HG03558 (cell line): Measurements from ENCODE around the gene ZNF512B.

ENCODE experiments used
- ATAC-seq: cut with Tn5 transposase; IDR thresholded peaks from one replicate; pipeline ENCODE4 v1.9.1; 2021; ENCODE audit warnings: moderate number of reproducible peaks; ENCODE audit not compliant: unreplicated experiment; ENCODE audit errors: extremely low read depth

ZNF512B gene

DNA sequence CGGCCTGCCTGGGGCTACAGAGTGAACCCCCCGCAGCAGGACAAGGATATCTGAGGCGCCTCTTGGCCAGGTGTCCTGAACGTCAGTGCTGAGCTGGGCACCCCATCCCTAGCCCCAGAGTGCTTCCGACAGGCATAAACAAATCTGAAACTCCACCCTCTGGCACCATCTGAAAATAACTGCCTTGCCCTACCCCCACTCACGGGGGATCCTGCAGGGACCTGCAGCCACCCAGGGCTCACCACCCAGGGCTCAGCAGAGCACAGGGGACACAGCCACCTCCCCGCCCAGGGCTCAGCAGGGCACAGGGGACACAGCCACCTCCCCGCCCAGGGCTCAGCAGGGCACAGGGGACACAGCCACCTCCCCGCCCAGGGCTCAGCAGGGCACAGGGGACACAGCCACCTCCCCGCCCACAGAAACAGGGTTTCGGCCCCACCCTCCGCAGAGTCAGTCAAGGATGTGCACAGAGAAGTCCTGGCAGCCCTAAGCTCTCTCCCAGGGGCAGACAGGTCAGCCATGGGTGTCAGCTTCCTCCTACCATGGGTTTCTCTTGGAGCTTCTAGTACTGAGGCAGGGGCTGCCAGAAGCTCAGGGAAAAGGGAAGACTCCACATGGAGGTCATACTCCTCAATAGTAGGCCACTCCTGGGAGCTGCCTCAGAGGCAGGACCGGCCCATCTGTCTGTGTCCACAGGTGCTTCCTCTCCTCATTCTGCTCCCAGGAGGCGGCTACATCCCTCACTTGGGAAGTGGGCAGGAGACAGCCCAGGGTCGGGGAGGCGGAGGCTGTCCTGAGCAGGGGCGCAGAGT is 18.1 kb downstream of the ZNF512B start:
- ATAC-seq = no peak

- no peak for ATAC-seq
Measured at GRCh38 chr20:63950701-63951397, 18.9 kb downstream of the ZNF512B start.

- no peak for ATAC-seq
Measured at GRCh38 chr20:63947638-63948456, 21.9 kb downstream of the ZNF512B start.

DNA sequence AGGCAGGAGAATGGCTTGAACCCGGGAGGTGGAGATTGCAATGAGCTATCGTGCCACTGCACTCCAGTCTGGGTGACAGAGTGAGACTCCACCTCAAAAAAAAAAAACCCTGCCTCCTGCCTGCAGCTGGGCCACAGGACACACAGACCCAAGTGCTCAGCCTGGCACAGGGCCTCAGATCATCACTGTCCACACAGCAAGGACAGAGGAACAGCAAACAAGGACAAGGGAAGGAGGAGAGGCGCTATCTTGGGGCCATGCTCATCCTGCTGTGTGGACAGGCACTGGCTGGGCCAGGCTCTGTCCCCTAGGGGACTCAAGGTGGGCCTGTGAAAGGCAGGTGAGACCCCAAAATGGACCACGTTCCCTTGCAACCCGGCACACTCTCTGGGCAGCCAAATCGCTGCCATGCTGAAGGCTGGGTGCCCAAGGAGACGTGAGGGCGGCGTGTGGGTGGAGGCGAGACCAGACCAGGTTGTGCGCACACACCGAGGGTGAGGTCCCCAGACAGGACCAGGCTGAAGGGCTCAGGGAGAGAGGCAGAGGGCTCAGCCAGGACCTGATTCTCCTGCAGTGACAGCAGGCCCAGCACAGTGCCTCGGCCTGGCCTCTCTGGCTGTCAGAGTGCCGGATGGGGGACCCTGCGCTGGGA is 22.6 kb downstream of the ZNF512B start:
- ATAC-seq = no peak

DNA sequence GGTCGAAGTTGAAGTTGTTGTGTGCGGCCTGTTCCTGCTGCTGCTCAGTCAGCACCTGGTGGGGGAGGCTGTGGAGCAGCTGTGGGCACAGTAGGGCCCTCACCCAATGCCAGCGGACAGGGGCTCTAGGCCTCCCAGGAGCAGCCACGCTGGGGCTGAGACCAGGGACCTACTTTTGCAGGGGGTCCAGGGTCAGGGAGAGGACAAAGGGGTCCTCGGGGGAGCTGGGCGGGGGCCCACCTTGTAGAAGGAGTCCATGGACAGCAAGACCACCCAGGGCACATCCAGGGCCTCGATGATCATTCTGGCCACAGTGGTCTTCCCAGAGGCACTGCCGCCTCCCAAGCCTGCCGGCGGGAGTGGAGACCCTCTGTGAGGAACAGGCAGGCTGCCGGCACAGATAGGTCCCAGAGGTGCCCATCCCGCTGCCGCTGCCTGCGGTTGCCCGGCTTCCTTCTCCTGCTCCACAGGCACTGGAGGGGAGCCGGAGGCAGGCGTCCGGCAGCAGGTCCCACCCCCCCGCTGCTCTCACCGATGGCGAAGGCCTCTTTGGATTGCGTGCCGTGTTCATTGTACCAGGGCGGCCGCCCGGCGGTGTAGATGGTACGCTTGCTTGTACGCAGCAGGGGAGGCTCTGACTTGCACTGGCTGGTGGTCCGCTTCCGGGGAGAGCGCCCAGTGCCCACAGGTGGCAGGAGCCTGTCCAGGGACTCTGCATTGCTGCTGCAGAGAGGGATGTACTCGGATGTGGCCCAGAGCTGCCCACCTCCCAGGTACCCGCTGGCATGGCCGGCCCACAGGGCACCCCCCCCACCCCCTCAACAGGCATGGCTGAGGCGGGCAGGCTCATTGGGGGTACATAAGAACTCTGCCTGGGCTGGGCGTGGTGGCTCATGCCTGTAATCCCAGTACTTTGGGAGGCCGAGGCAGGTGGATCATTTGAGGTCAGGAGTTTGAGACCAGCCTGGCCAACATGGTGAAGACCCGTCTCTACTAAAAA is 23.5 kb downstream of the ZNF512B start:
- ATAC-seq = no peak

DNA sequence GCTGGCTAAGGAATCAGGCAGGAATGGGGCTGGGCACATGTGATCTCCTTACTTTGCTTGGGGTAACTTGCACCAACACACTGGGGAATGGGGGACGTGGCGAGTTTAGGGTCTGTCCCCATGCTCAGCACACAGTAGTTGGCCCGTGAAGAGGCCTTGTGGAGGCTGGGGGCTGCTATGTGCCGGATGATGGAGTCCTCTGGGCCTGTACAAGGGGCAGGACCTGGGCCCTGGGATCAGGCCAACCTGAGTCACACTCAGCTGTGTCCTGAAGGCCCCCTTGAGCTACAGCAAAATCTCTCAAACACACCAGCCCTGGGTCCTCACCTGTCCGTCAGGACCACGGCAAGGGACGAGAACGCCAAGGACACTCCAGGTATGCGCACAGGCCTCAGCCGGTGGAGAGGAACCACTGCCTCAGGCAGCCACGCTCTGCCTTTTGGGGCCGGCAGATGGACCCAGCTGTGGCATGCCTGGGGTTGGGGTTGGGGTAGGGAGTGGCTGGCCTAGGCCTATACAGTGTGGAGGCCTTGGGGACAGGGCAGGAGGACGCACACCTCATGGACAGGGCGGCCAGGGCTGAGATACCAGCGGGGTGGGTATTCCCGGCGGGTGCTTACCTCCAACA is 24.6 kb downstream of the ZNF512B start:
- no peak for ATAC-seq

GRCh38 chr20:63944078-63944941 is 25.4 kb downstream of the ZNF512B start:
- no peak for ATAC-seq

GRCh38 chr20:63943808-63944077 is 26.0 kb downstream of the ZNF512B start:
- no peak for ATAC-seq

GRCh38 chr20:63942969-63943807 is 26.5 kb downstream of the ZNF512B start:
- no peak for ATAC-seq

- no peak for ATAC-seq
Measured at GRCh38 chr20:63942250-63942951, 27.3 kb downstream of the ZNF512B start.

- no peak for ATAC-seq
Measured at GRCh38 chr20:63941282-63942081, 28.2 kb downstream of the ZNF512B start.

- no peak for ATAC-seq
Measured at GRCh38 chr20:63940472-63941266, 29.1 kb downstream of the ZNF512B start.

- no peak for ATAC-seq
Measured at GRCh38 chr20:63940071-63940471, 29.7 kb downstream of the ZNF512B start.

- no peak for ATAC-seq
Measured at GRCh38 chr20:63939061-63939935, 30.4 kb downstream of the ZNF512B start.
